GM18907 (cell line): ENCODE results near the gene MTMR3.

ENCODE experiments used
- ATAC-seq: cut with Tn5 transposase; IDR thresholded peaks from one replicate; pipeline ENCODE4 v1.9.1; 2021; ENCODE audit warnings: mild to moderate bottlenecking, moderate library complexity; ENCODE audit not compliant: unreplicated experiment

The MTMR3 gene

DNA sequence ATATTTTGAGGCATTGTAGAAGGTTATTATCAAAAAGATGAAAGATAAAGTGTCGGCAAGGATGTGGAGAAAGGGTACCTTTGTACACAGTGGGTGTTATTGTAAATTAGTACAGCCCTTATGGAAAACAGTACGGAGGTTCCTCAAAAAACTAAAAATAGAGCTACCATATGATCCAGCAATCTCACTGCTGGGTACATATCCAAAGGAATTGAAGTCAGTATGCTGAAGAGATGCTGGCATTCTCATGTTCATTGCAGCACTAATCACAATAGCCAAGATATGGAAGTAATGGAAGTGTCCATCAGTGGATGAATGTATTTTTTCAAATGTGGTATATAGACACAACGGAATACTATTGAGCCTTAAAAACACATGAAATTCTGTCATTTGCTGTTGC lies 15.1 kb upstream of the MTMR3 start:
- no peak for ATAC-seq

DNA sequence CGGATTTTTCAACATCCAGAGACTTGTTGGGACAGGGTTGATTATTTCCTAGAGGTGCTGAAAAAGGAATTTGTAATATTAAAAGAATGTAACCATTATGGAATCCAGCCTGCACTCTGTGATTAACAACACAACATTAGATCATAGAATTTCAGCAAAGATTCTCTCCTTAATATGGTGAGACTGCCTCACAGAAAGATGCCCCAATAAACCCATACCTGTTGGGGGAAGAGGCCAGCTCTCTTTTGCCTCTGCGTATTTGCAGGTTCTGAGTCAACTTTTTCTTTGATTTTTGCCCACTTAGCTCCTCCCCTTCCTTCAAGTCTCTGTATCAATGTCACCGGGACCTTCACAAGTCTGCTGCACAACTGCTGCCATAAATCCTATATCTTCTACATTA lies 12.4 kb upstream of the MTMR3 start:
- no peak for ATAC-seq

DNA sequence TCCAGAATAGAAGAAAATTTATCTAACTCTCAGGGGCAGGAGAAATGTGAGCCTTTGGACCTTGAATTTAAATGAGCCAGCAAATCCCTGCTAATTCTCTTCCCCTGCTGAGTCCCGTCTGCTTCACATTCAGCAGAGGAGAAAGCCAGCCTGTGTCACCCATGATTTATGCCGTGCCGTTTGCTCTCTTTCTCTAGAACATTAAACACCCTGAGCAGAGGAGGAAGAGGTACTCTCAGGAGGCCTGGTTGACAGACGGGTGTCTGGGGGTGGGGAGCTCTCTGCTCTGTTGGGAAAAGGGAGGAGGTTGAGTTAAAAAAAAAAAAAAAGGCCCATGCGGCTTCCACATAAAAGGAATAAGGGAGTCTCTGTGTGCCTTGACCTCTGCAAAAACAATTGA lies 11.3 kb upstream of the MTMR3 start:
- no peak for ATAC-seq

DNA sequence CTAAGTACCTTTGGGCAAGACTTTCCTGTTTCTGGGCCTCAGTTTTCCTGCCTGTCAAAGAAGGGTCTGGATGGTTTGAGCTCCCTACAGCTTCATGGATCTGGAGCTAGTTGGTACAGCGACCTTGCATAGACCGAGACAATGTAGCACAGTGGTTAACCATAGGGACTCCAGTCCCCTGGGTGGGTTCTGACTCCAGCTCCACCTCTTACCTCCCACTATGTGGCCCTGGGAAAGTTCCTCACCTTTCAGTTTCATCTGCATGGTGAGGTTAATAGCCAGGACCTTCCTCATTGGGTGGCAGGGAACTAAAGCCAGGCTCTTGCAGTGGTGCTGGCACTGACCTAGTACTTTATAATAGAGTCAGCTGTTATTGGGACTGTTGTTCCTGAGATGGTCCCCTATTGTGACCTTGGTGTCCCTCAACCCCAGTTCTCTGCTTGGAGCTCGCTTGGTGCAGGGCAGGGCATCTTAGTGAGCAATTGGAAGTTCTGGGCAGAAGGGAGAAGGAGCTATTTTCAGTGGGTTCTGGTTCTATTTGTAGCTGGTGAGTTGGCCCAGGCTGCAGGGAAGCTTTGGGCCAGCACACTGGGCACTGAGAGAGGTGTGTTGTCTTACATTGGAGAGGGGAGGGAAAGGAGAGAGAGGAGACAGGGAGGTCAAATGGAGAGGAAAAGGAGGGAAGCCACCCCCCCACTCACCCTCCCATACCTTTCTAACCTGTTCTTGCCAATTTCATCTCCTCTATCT lies 10.7 kb upstream of the MTMR3 start:
- ATAC-seq, result no peak

DNA sequence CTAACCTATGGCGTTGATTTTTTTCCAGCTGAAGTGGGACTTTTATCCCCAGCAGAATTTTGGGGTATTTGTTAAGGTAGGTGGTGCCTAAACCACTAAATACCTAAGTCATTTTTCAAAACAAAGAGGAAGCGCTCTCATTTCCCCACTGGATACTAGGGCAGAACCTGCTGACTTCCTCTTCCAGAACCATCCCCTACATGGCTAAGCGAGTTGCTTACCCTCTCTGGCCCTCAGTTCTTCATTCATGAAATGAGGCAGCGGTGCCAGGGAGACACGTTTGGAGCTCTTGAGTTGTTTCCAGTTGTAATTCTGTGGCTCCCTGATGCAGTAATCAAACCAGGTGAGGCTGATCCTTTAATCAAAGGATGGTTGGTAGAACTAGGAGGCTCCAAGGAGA lies 10.0 kb upstream of the MTMR3 start:
- no peak for ATAC-seq

DNA sequence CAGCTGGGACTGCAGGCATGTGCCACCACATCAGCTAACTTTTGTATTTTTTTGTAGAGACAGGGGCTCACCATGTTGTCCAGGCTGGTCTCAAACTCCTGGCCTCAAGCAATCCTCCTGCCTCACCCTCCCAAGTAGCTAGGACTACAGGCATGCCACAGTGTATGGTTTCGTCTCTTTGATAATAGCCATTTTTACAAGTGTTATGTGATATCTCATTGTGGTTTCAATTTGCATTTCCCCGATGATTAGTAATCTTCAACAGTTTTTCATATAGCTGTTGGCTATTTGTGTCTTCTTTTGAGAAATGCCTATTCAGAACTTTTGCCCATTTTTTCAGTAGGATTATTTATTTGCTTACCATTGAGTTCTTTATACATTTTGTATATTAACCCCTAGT lies 9.0 kb upstream of the MTMR3 start:
- ATAC-seq, result no peak

DNA sequence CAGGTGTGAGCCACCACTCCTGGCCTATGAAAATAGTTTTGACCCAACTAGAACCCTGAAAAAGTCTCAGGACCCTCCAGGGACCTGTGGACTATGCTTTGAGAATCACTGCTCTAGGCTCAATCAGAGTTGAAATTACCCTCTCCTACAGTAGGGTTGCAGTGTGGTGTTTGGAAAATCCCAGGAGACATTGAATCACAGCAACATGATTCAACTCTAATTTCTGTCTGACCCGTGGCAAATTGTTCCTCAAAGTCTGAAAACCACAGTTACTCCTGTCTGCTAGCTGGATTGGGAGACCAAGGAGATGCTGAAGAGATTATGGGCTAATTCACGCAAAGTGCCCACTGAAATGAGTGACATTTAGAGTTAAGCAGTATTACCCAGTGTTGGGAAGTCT lies 5.4 kb upstream of the MTMR3 start:
- no peak for ATAC-seq

DNA sequence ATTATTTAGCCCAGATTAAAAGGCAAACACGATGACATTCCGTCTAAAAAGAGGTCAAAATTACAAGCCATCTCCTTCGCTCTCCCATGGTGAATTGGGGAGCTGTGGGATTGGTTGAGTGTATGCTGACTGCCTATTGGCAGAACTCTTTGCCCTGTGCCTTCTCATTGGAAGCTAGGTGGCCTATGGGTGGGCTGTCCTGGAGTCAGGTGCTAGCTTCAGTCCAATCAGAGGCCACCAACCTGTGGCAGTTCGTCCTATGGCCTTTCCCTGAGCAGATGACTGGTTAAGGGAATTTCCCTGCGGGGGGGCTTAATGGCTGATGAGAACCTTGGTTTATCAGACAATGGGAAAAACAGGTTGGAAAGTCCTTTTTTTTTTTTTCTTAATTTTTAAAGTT lies 3.2 kb upstream of the MTMR3 start:
- no peak for ATAC-seq

DNA sequence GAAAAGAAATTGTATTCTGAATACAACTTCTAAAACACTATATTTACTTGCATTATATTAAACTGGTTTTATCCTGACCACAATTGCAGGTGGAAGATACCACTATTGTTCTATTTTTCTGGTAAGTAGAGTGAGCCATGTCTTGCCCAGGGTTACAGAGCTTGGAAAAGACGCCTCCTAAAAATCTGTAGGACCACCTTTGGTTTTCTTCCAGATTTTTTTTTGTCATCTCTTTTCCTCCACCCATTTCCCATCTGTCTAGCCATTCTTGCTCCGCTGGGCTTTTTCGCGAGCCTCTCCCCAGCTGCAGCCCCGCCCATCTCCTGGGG lies 294 bp upstream of the MTMR3 start:
- no peak for ATAC-seq

DNA sequence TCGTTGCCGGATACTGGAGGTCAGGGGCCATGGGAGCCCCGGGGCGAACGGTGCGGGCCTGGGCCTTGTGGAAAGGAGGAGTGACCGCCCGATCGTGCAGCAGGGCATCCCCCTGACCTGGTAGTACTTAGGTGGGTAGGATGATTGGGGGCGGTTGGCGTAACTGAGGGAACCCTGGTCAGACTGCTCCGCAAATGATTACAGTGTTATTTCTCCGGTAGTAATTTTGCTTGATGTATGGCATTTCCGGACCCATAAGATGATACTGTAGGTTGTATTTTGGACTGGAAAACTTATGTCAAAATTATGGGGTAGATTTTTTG lies 762 bp downstream of the MTMR3 start:
- no peak for ATAC-seq

DNA sequence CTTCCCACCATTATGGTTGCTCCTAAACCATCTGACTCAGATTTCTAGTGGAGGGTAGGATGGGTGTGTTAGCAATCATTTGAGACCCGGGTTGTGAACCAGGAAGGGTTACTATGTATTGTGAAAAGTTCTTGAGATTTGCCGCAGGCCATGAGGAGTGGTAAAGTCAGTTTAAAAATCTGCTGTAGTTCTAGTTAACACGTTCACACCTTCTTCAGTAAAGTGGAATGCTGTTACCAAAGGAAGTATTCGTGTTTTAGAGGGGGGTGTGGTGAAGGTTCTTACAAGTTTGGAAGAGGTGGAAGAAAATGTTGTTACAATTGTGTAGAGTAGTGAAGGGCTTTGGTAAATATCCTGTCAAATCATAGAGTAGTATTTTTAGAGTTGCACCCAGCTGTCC lies 2.6 kb downstream of the MTMR3 start:
- ATAC-seq, result no peak

DNA sequence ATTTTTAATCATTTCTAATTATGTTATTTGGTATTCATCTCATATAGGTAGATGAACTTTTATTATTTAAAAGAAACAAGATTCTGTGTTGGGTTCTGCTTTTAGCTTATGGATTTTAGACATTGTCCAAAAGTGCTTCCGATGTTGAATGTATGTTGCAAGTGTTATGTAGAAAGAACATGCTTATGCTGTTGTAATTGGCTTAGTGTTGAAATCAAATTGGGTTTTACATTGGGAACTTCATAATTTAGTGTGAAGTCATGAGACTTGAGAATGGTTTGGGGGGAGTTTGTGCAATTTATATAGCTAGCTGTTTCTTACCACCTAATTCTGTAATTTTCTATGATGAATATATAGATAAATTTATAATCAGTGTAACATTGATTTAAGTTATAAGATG lies 3.6 kb downstream of the MTMR3 start:
- ATAC-seq, result no peak

DNA sequence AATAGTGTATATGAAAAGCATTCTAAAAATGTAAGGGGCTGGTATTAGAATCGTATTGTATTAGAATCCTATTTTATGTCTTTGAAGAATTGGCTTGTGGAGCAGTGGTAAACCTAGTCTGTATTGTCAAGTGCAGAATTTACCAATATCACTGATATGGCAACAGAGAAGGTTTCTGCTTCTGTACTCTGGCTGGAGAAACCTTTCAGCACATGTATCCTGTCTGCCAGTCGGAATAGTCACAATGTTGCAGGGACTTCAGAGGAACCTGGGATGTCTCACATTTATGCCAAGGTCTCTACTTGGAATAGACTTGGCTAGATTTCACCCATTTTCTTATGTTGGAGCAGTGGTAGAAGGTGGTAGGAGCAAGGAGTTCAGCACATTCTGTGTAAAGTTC lies 4.4 kb downstream of the MTMR3 start:
- no peak for ATAC-seq

DNA sequence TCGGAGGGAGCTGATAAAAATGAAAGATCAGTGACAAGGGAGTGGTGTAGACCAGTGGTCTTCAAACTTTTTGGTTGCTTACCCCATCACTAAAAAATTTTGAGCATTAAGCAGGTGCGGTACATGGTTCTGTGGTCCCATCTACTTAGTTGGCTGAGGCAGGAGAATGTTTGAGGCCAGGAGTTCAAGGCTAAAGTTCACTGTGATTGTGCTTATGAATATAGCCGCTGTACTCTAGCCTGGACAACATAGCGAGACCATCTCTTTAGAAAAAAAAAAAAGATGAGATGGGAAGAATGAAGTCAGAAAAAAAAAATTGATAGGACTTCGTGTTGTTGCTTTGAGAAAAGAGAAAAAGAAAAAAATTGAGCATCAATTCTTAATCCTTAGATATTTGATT lies 7.8 kb downstream of the MTMR3 start:
- ATAC-seq, result no peak

DNA sequence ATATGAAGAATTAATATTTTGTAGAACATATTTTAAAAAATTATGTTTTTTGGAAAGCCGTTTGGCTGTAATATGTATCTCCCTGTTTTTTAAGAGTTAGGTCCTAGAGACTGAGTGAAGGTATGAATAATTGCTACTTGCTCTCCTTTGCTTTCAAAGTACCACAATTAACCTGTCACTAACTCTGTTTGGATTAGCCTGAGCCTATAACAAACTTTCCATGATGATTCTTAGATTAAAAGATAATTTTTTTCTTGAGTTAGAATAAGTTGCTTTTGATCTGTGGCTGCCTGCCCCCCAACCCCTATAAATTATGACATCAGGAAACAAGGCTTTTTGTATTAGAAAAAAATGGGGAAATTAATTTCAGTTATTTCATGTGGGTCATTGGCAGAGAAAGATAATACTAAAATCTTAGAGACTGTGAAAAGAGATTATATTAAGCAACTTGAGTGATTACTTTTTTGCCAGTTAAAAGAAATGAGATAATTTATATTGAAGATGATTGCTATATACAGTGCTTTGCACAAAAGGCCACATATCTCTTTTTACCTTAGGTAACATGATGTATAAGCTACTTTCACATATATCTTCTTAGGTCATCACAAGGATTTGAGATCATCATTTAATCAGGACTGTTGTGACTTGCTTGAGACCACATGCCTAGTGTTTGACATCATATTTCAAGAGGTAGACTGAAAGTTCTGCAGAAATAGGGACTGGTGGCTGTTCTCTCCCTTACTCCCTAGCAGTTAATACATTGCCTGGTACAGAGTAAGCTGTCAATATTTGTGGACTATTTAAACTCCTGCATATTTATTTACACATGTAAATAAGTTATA lies 9.6 kb downstream of the MTMR3 start:
- ATAC-seq, result no peak

DNA sequence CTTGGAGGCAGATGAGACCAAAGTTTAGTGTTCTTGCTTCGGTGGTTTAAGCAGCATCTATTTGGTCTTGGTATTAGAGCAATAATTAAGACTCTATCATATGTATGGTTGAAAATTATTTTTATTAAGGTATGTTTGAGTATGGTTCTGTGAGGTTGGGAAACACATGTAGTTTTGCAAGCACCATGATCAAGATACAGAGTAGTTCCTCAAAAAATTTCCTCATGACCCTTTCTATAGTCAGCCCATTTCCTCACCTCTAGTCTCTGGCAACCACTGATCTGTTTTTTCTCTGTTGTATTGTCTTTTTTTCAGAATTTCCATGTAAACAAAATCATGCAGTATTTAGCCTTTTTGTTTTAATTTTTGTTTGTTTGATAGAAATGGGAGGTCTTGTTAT lies 18.4 kb downstream of the MTMR3 start:
- ATAC-seq, result no peak

DNA sequence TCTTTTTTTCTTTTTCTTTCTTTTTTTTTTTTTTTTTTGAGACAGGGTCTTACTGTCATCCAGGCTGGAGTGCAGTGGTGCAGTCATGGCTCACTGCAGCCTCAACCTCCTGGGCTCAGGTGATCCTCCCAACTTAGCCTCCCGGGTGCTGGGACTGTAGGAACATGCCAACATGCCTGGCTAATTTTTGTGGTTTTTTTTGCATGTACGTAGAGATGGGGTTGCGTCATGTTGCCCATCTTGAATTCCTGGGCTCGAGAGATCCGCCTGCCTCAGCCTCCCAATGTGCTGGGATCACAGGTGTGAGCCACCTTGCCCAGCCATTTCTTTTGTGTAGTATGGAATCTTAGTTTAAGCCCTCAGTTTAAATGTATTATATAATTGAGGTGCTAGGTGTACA lies 20.4 kb downstream of the MTMR3 start:
- ATAC-seq, result no peak

DNA sequence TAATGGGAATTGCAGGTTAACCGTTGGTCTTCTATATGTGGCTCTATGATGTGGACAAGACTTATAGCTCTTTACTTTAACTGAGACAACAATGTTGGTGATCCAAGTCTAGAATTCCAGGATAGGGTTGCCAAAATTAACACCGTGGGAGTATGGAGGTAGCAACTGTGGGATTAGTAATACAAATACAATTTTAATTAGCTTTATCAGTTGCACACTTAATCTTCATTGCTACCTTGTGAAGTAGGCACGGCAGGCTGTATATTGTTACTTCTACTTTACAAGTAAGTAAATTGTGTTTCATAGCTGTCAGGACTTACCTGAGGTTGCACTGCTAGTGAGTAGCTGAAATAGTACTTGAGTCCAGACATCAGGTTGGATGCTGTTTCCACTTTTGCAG lies 21.0 kb downstream of the MTMR3 start:
- no peak for ATAC-seq

DNA sequence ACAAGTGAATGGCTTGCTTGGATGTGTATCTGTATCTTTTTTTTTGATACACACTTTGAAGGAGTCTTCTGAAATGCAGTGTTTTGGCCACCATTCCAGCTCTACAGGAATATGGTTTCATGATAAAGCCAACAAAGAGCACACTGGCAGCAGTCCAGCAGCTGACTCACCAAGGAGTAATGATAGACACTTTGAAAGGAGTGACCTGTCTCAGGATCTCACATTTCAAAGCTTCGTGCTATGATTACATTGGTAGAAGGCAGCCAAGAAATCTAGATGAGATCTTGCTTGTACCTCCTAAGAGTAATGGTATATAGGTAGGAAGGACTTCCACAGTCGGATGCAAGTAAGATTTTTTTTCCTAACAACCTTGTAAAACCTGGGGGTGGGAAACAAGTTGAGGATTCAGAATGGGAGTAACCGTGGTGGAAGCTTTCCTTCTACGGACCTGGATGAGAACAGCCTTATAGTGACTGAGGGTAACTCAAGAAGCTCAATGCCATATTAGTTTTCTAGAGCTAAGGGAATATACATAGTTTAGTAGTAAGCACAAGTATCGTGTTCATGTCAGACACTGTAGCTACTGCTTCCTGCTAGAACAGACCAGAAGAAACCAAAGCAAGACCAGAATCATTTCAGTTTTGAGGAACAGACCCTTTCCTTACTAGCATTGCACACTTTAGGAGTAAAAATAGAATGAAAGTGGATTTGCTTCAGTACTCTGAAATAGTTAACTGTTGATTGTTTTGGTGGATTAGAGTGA lies 25.0 kb downstream of the MTMR3 start:
- no peak for ATAC-seq

DNA sequence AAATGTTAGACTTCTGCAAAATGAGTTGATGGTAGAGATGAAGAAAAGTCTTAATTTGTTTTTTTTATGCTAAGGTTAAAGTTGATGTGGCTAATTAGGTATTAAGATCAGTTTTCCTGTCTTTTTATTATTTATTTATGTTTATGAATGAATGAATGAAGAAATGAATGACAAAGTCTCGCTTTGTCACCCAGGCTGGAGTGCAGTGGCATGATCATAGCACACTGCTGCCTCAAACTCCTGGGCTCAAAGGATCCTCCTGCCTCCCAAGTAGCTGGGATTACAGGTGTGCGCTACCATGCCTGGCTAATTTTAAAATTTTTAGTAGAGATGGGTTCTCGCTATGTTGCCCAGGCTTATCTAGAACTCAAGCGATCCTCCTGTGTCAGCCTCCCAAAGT lies 29.2 kb downstream of the MTMR3 start:
- no peak for ATAC-seq

DNA sequence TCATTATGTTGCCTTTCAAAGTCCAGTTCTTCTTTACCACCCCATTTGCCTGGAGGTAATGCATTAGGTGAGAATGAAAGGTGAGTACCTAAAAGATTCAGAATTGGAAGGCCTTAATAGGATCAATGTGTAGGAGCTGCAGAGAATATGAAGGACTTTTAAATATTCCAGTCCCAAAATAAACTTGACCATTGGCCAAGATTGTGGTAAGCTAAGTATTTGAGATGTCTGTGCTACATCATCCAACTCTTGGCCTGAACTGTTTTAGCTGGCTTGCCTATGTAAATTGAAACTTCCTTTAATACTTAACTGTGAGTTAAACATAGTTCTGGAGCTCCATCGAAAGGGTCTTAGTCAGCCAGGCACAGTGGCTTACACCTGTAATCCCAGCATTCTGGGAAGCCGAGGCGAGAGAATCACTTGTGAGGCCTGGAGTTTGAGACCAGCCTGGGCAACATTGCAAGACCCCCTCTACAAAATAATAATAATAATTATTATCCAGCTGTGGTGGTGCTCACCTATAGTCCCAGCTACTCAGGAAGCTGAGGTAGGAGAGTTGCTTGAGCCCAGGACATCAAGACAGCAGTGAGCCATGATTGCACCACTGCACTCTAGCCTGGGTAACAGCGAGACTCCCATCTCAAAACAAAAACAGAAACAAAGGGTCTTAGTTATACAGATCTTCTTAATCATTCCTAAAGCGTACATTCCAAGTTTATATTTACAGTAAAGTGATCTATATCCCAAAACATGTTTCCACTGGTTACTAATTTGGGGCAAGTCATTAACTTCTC lies 29.8 kb downstream of the MTMR3 start:
- no peak for ATAC-seq
